ENCODE data around the gene SASS6.

DNA sequence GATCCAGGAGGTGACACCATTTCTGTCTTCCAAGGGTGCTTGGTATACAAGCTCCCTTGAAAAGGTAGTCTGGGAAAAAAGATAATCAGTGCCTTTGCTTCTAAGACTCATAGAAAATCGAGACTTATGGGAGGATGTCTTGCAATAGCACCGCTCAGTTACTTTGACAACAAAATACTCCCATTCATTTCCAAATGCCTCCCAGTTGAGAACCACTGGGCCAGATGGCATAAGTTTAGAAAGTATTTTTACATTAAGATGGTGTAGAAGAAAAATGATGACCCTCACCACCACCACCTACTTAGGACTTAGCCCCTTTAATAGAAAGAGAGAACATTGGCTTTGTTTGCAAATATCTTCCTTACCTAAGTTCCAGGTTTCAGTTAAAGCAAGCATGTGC, 4.9 kb upstream of the SASS6 start:
- TF ChIP-seq, protein P1, sequence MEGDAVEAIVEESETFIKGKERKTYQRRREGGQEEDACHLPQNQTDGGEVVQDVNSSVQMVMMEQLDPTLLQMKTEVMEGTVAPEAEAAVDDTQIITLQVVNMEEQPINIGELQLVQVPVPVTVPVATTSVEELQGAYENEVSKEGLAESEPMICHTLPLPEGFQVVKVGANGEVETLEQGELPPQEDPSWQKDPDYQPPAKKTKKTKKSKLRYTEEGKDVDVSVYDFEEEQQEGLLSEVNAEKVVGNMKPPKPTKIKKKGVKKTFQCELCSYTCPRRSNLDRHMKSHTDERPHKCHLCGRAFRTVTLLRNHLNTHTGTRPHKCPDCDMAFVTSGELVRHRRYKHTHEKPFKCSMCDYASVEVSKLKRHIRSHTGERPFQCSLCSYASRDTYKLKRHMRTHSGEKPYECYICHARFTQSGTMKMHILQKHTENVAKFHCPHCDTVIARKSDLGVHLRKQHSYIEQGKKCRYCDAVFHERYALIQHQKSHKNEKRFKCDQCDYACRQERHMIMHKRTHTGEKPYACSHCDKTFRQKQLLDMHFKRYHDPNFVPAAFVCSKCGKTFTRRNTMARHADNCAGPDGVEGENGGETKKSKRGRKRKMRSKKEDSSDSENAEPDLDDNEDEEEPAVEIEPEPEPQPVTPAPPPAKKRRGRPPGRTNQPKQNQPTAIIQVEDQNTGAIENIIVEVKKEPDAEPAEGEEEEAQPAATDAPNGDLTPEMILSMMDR (IDR thresholded peaks at IDR 0.05; ENCODE audit: poor library complexity, severe bottlenecking), result no peak
- no peak for TF ChIP-seq EP300 (conservative IDR thresholded peaks at IDR 0.05; ENCODE audit: poor library complexity, severe bottlenecking)
- no peak for TF ChIP-seq EZH2 (IDR thresholded peaks at IDR 0.05; ENCODE audit: borderline replicate concordance, insufficient read depth, low read length, poor library complexity, severe bottlenecking)
- no peak for TF ChIP-seq SMC3 (conservative IDR thresholded peaks at IDR 0.05; ENCODE audit: poor library complexity)
- TF ChIP-seq TAF1 (IDR thresholded peaks at IDR 0.05; ENCODE audit: low read depth), result no peak
- TF ChIP-seq POLR2AphosphoS5 (IDR thresholded peaks at IDR 0.05), result no peak

Measured in neural cell (in vitro differentiated cells).